BE2C (cell line): ENCODE data around the gene IRAK1.

Experiments
- DNase-seq: peaks from one replicate; pipeline ENCODE4 v3.0.0-alpha.2; 2020
- H3K27me3 ChIP-seq: fragments of 250-450 bp; sonication (Bioruptor Pico); 2 replicates; pipeline ENCODE4 v1.5.1; 2020; ENCODE audit warnings: mild to moderate bottlenecking
- H3K36me3 ChIP-seq: fragments of 250-450 bp; sonication (Bioruptor Pico); 2 replicates; pipeline ENCODE4 v1.5.1; 2020; ENCODE audit warnings: mild to moderate bottlenecking
- H3K4me1 ChIP-seq: fragments of 250-450 bp; sonication (Bioruptor Pico); 2 replicates; pipeline ENCODE4 v1.5.1; 2020
- H3K4me3 ChIP-seq: 2 replicates; pipeline ENCODE4 v1.5.1; 2011; ENCODE audit warnings: low read depth, low read length
- H3K9me3 ChIP-seq: fragments of 250-450 bp; sonication (Bioruptor Pico); 2 replicates; pipeline ENCODE4 v1.5.1; 2020
- TF ChIP-seq, protein P1 (sequence below): IDR thresholded peaks from 2 replicates; pipeline ENCODE4 v1.5.1; 2012; ENCODE audit warnings: mild to moderate bottlenecking, low read depth, low read length

IRAK1 gene

DNA sequence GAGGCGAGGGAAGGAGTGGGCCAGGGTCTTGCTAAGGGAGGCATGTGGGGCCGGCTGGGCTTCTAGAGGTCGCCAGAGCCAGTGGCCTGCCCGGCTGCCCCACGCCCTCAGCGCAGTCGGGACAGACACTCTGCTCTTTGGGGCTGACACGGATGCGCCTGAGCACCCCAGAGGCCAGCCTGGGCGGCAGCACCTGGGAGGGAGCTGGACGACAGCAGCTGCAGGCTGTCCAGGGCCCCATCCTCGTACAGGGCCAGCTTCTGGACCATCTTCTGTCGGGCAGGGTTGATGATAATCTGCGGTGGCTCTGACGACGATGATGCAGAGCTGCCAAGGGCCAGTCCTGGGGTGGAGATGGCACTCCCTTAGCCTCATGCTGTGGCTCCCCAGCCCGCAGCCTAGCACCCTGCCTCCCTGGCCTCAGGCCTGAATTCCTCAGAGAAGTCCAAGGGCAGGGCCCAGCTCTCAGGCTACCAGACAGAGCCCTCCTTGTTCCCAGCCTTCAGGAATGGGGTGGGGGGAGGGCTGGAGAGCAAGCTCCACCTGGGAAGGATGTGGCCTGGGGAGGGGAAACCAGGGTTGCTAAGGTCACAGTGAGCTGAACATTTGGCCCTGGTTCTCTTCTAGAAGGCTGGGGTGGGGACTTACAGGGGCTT lies 7.2 kb downstream of the IRAK1 start:
- Histone ChIP-seq H3K36me3 (peaks cover 45% of the 10 kb centered on the region), H3K4me1 (no peaks in the 10 kb centered on the region), H3K27me3 (no peaks in the 10 kb centered on the region), H3K9me3 (no peaks in the 10 kb centered on the region), H3K4me3 (no peak overlapping the region)
- no peak for DNase-seq
- TF ChIP-seq, protein P1, sequence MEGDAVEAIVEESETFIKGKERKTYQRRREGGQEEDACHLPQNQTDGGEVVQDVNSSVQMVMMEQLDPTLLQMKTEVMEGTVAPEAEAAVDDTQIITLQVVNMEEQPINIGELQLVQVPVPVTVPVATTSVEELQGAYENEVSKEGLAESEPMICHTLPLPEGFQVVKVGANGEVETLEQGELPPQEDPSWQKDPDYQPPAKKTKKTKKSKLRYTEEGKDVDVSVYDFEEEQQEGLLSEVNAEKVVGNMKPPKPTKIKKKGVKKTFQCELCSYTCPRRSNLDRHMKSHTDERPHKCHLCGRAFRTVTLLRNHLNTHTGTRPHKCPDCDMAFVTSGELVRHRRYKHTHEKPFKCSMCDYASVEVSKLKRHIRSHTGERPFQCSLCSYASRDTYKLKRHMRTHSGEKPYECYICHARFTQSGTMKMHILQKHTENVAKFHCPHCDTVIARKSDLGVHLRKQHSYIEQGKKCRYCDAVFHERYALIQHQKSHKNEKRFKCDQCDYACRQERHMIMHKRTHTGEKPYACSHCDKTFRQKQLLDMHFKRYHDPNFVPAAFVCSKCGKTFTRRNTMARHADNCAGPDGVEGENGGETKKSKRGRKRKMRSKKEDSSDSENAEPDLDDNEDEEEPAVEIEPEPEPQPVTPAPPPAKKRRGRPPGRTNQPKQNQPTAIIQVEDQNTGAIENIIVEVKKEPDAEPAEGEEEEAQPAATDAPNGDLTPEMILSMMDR: no peak

DNA sequence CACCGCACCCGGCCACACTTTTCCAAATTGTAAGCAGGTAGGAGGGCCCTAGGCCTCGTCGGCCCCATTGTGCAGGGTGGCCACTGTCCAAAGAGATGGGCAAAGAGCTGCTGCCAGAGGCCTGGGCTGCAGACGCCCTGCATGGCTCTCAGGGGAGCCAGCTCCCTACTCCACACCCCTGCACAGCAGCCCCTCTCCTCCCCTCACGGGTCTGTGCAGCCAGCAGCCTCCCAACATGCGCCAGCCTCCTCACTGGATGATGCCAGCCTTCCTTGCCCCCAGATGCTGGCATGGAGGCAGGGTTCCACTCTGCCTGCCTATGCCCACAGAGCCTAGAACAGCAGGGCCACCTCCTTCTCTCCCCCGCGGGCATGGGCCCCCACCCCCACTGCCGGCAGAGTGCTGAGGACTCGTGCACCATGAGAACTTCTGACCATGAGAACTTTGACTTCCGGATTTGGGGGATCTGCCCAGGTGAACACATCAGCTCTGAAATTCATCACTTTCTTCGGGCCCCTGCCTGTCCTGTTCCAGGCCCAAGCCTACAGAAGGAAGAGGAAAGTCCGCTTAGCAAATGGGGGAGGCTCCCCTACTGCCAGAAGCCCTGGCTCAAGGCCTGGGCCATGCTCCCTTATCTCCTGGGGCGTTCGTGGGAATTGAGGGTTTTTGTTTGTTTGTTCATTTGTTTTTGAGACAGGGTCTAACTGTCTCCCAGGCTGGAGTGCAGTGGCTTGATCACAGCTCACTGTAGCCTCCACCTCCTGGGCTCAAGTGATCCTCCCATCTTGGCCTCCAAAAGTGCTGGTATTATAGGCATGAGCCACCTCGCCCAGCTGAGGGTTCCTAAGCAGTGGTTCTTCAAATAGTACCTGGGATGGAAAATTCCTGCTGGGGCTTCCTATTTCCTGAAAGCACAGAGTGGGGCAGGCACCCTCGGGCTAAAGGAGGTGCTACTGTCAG lies 8.0 kb downstream of the IRAK1 start:
- TF ChIP-seq, protein P1: no peak
- Histone ChIP-seq H3K4me1 (no peaks in the 10 kb centered on the region), H3K4me3 (no peak overlapping the region), H3K9me3 (no peaks in the 10 kb centered on the region), H3K27me3 (no peaks in the 10 kb centered on the region), H3K36me3 (peaks cover 39% of the 10 kb centered on the region)
- no peak for DNase-seq

DNA sequence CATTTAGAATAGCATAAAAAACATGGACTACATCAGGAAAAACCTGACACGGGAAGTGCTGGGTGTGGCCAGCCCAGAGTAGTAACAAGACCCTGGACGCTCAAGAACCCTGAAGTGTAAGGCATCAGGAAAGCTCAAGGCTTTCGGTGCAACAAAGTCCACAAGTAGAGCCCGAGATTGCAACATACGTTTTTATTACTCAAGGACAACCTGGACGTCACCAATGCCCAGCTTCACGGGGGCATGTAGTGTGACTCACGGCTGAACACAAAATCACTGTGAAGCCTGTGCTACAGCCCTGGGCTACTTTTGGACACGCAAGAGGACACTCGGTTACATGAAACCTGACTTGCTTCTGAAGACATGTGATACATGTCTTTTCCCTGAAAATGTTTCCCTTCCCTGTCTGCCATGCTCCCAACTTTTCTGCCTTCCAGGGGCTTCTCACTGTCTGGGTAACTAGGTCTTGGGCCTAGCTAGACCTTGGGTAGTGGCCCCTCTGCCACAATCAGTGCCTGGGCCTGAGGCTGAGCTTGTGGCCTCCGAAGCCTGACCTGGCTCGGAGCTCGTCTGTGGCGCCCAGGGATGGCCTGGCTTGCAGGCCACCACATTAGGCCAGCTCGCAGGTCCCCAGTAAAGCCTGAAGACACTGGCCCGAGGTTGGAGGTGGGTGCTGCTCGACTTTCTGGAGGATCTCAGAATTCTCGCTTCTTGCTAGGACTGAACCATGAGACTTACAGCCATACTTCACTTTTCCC lies 9.2 kb downstream of the IRAK1 start:
- Histone ChIP-seq H3K4me3 (no peak overlapping the region), H3K36me3 (peaks cover 32% of the 10 kb centered on the region), H3K27me3 (no peaks in the 10 kb centered on the region), H3K9me3 (no peaks in the 10 kb centered on the region), H3K4me1 (no peaks in the 10 kb centered on the region)
- DNase-seq: no peak
- TF ChIP-seq, protein P1: no peak

DNA sequence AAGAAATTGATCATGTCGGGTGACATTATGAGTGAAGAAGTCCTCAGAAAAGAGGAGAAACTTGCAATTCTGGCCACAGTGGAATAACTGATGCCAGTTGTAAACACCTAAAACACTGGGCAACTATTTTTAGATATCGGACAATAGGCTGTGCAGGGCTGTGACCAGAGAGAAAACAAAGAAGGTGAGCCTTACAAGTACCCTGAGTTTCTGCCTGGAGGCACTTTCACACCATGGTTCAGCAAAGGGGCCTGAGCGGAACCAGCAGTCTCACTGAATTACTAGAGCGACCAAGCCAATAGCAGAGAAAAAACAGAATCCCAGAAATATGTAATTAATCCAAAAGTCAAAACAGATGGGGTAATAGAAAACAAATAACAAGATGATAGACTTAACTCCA lies 11.2 kb downstream of the IRAK1 start:
- DNase-seq: no peak
- H3K4me3 ChIP-seq: no peak overlapping the region
- H3K9me3 ChIP-seq: no peaks in the 10 kb centered on the region
- TF ChIP-seq, protein P1: no peak
- peaks cover 29% of the 10 kb centered on the region for H3K36me3 ChIP-seq
- no peaks in the 10 kb centered on the region for H3K4me1 ChIP-seq
- no peaks in the 10 kb centered on the region for H3K27me3 ChIP-seq

DNA sequence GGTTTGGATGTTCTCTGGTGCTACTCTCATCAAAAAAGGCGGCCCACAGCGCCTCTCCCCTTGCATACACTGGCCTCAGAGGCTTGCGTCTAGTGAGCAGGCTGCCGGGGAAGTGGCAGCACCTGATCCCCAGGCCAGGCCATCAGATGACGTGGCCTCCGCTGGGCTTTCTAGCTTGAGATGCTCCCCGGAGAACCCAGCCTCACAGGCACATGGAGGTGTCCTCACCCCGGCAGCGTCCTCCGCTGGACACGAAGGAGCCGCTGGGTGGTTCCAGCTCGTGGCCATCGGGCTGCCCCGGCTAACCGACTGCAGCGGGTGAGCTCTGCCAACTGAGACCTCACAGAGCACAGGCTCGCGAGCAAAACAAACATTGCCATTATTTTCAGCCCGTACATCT lies 12.8 kb downstream of the IRAK1 start:
- H3K4me3 ChIP-seq: no peak overlapping the region
- DNase-seq: no peak
- peaks cover 4% of the 10 kb centered on the region for H3K4me1 ChIP-seq
- no peaks in the 10 kb centered on the region for H3K27me3 ChIP-seq
- TF ChIP-seq, protein P1: no peak
- no peaks in the 10 kb centered on the region for H3K9me3 ChIP-seq
- H3K36me3 ChIP-seq: peaks cover 14% of the 10 kb centered on the region
